Parathyroid adenoma (tissue), 2 donors: ENCODE data around the gene SLC15A3.

Experiments used
- H2AFZ ChIP-seq: fragments of 300-600 bp; sonication (generic); one replicate; pipeline ENCODE4 v1.7.0; 2017; ENCODE audit warnings: antibody characterized with exemption, mild to moderate bottlenecking
- H3K27ac ChIP-seq: fragments of 300-600 bp; sonication (generic); one replicate; pipeline ENCODE4 v1.7.0; 2017
- H3K27me3 ChIP-seq: fragments of 300-600 bp; sonication (generic); one replicate; pipeline ENCODE4 v1.7.0; 2017; ENCODE audit warnings: low read length; ENCODE audit not compliant: control insufficient read depth, insufficient read depth
- H3K36me3 ChIP-seq: fragments of 300-600 bp; sonication (generic); one replicate; pipeline ENCODE4 v1.7.0; 2017; ENCODE audit warnings: low read length; ENCODE audit not compliant: control insufficient read depth, insufficient read depth
- H3K4me1 ChIP-seq: fragments of 300-600 bp; sonication (generic); one replicate; pipeline ENCODE4 v1.7.0; 2017; ENCODE audit warnings: control low read depth
- H3K4me2 ChIP-seq: fragments of 300-600 bp; sonication (generic); one replicate; pipeline ENCODE4 v1.7.0; 2017; ENCODE audit warnings: low read length
- H3K4me3 ChIP-seq: fragments of 300-600 bp; sonication (generic); one replicate; pipeline ENCODE4 v1.7.0; 2017; ENCODE audit warnings: low read depth, low read length
- H3K79me2 ChIP-seq: fragments of 300-600 bp; sonication (generic); one replicate; pipeline ENCODE4 v1.7.0; 2017; ENCODE audit warnings: control low read depth
- H3K9ac ChIP-seq: fragments of 300-600 bp; sonication (generic); one replicate; pipeline ENCODE4 v1.7.0; 2017; ENCODE audit warnings: mild to moderate bottlenecking
- H3K9me3 ChIP-seq: fragments of 300-600 bp; sonication (generic); one replicate; pipeline ENCODE4 v1.7.0; 2017; ENCODE audit warnings: low read length; ENCODE audit not compliant: control insufficient read depth
- TF ChIP-seq, protein P1 (sequence below): fragments of 300-600 bp; sonication (generic); IDR thresholded peaks from one replicate; pipeline ENCODE4 v1.7.0; 2017; ENCODE audit warnings: antibody characterized with exemption, mild to moderate bottlenecking
- donor health status: primary hyperparathyroidism.

The SLC15A3 gene

DNA sequence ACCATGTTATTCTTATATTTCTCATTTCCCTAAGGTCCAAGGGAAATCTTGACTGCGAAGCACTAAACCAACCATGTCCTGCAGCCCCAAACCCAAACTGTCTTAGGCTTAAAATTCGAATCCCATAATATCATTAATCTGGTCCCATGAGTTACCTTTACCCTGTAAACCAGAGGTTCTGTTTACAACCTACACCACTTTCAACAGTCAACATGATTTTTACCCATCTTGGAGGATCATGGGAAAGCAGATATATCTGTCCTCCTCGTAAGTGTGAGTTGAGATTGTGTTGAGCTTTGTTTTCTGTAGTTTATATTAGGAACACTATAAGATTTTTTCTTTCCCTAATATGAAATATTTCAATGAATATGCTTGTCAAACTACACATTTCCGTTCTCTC, 52.0 kb downstream of the SLC15A3 start:
- Histone ChIP-seq H3K9me3 (no peaks in the 10 kb centered on the region), H3K79me2 (peaks cover 28% of the 10 kb centered on the region), H3K9ac (no peak overlapping the region), H3K4me1 (peaks cover 6% of the 10 kb centered on the region), H3K36me3 (no peaks in the 10 kb centered on the region), H3K4me3 (no peak overlapping the region), H3K4me2 (no peak overlapping the region), H3K27ac (no peak overlapping the region), H2AFZ (no peak overlapping the region), H3K27me3 (no peaks in the 10 kb centered on the region)
- TF ChIP-seq, protein P1, sequence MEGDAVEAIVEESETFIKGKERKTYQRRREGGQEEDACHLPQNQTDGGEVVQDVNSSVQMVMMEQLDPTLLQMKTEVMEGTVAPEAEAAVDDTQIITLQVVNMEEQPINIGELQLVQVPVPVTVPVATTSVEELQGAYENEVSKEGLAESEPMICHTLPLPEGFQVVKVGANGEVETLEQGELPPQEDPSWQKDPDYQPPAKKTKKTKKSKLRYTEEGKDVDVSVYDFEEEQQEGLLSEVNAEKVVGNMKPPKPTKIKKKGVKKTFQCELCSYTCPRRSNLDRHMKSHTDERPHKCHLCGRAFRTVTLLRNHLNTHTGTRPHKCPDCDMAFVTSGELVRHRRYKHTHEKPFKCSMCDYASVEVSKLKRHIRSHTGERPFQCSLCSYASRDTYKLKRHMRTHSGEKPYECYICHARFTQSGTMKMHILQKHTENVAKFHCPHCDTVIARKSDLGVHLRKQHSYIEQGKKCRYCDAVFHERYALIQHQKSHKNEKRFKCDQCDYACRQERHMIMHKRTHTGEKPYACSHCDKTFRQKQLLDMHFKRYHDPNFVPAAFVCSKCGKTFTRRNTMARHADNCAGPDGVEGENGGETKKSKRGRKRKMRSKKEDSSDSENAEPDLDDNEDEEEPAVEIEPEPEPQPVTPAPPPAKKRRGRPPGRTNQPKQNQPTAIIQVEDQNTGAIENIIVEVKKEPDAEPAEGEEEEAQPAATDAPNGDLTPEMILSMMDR: no peak

- no peak overlapping the region for H3K9ac ChIP-seq
- H3K27ac ChIP-seq: peak overlapping the region; percentile 15
- no peaks in the 10 kb centered on the region for H3K36me3 ChIP-seq
These were observed 52.7 kb downstream of the SLC15A3 start for GRCh38 chr11:60899046-60899936.

DNA sequence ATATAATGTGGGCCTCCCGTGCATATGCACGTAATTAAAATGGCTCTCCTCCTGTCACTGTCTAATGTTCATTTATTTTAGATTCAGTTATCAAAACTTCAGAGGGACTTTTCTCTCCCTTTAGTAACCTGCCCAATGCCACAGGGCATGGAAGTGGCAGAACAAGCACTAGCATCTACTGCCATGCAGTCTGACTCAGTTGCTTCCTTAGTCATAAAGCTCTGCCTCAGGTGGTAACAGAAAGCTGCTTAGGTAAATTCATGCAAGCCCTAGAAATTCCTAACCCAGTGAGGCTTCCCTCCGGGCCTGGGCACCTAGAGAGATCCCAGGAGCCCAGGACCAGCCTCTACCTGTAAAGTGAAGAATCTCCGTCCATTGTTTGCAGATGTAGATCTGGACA, 54.5 kb downstream of the SLC15A3 start:
- TF ChIP-seq, protein P1: no peak
- no peak overlapping the region for H3K9ac ChIP-seq
- no peak overlapping the region for H2AFZ ChIP-seq

More at GRCh38 chr11:60899046-60899936, 52.7 kb downstream of the SLC15A3 start:
- Histone ChIP-seq H3K4me3 (no peak overlapping the region), H3K4me2 (no peak overlapping the region), H3K27me3 (no peaks in the 10 kb centered on the region), H2AFZ (no peak overlapping the region), H3K9me3 (no peaks in the 10 kb centered on the region), H3K4me1 (peaks cover under 1% of the 10 kb centered on the region), H3K79me2 (peaks cover 21% of the 10 kb centered on the region)
- TF ChIP-seq, protein P1: peak; percentile 90

GRCh38 chr11:60895687-60896086, 56.3 kb downstream of the SLC15A3 start:
- Histone ChIP-seq H3K27ac (no peak overlapping the region), H3K79me2 (peaks cover 14% of the 10 kb centered on the region), H3K4me1 (peaks cover 8% of the 10 kb centered on the region), H3K4me3 (no peak overlapping the region), H3K9me3 (no peaks in the 10 kb centered on the region), H3K4me2 (no peak overlapping the region), H3K27me3 (no peaks in the 10 kb centered on the region), H3K36me3 (no peaks in the 10 kb centered on the region), H3K9ac (no peak overlapping the region), H2AFZ (no peak overlapping the region)
- TF ChIP-seq, protein P1: no peak

More for the DNA sequence above, 54.5 kb downstream of the SLC15A3 start:
- Histone ChIP-seq H3K27me3 (no peaks in the 10 kb centered on the region), H3K4me2 (no peak overlapping the region), H3K79me2 (peaks cover 14% of the 10 kb centered on the region), H3K27ac (no peak overlapping the region), H3K4me1 (no peaks in the 10 kb centered on the region), H3K4me3 (no peak overlapping the region), H3K36me3 (no peaks in the 10 kb centered on the region), H3K9me3 (no peaks in the 10 kb centered on the region)
